Ammon's horn (tissue), 1 donor: ENCODE data around the gene ST14.
A peak's percentile ranks its signal among the peaks of the same experiment; 100 is the strongest.

ENCODE experiments used
- DNase-seq: peaks from one replicate; pipeline ENCODE4 v3.0.0-alpha.2; 2016; ENCODE audit warnings: low spot score

Gene ST14

GRCh38 chr11:130159657-130160497 is at the start of gene ST14:
Gene ST14, plus strand, starts transcription at chr11:130159782. Its CDS starts 198 bp downstream, at chr11:130159980.
- DNase-seq, result no peak

- no peak for DNase-seq
Observed at GRCh38 chr11:130110339-130111108, 49.1 kb upstream of the ST14 start.

GRCh38 chr11:130112071-130112830 is 47.3 kb upstream of the ST14 start:
- DNase-seq, result no peak

DNA sequence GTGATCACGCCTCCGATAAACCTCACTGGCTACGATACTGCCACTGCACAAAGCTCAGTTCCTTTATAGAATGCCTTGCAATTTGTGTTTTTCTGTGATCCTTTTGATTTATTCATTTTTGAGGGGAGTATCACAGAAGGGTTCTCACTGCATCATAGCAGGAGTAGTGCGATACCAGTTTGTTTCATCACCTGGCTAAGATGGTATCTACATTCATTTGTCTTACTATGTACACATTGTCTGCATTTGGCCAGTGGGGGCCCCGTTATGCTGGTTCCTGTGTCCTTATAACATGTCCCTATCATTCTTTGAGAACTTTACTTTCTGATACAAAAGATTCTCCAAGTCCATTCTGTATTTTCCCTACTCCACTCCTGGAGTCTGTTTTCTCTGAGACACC is 45.3 kb upstream of the ST14 start:
- DNase-seq, result no peak

- DNase-seq, result no peak
Observed at GRCh38 chr11:130114726-130115125, 44.9 kb upstream of the ST14 start.

- no peak for DNase-seq
Observed at GRCh38 chr11:130115218-130115617, 44.4 kb upstream of the ST14 start.

- no peak for DNase-seq
Observed at GRCh38 chr11:130118165-130118564, 41.4 kb upstream of the ST14 start.

- DNase-seq, result no peak
Observed at GRCh38 chr11:130118636-130119387, 40.8 kb upstream of the ST14 start.

DNA sequence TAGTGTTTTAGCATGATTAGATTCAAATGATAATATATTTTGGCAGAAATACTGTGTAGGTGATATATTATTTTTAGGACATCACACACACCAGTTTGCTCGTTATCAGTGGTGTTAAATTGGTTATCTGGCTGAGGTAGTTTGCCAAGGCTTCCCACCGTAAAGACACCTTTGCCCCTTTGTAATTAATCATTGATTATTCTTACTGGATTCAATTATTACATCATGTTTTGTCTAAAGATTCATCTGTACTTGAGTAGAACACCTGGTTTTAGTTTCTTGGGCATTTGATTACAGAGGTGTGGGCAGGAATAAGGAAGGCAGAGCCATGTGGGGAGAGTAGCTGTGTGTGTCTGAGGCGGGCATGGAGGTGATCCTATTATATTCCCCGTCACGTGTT is 39.5 kb upstream of the ST14 start:
- no peak for DNase-seq

- no peak for DNase-seq
Observed at GRCh38 chr11:130121445-130121978, 38.1 kb upstream of the ST14 start.

GRCh38 chr11:130122141-130122575 is 37.4 kb upstream of the ST14 start:
- no peak for DNase-seq

- DNase-seq, result no peak
Observed at GRCh38 chr11:130123414-130124040, 36.1 kb upstream of the ST14 start.

DNA sequence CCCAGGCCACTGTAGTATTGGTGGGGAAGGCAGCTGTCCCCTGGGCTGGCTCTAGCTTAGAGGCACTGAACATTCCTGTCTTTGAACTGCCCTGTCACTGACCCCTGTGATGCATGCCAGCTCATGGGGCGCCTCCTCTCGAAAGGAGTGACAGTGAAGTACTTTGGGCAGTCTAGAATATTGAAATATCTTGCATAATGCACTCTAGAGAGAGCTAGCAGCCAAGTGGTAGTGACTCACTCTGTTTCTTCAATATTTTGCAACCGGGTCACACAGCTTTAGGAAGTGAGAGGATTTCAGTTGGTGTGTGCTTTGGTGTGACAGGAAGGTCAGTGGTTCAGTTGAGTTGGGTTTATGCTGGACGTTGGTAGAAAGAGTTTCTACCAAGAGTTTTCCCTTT is 35.5 kb upstream of the ST14 start:
- DNase-seq, result peak; percentile 54

GRCh38 chr11:130125638-130126037 is 33.9 kb upstream of the ST14 start:
- no peak for DNase-seq

DNA sequence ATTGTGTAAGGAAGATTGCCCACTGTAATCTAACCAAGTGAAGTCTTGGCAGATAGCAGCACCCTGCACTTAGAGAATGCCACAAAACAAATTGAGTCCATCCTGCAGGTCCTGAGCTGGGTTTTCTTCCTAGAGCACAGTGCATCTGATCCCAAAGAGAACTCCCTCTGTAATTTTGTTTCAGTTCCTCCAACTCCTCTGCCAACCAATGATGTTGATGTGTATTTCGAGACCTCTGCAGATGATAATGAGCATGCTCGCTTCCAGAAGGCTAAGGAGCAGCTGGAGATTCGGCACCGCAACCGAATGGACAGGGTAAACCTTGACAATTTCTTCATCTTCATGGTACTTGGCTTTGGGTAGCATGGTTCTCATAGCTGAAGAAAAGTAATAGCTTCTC is 33.1 kb upstream of the ST14 start:
- no peak for DNase-seq

DNA sequence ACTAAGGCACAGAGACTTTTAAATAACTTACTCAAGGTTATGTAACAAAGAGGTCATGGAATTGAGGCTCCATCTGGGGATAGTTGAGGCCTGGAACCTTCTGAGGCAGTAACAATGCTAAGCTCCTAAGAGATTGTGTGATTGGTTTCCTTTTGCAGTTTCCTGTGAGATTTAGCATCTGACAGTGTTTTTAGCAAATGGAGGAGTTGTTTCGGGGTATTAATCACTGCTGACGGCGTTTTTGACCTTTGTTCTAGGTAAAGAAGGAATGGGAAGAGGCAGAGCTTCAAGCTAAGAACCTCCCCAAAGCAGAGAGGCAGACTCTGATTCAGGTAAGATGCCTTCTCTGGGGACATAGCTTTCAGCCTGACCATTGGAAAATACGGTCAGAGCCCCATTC is 32.1 kb upstream of the ST14 start:
- DNase-seq, result no peak

DNA sequence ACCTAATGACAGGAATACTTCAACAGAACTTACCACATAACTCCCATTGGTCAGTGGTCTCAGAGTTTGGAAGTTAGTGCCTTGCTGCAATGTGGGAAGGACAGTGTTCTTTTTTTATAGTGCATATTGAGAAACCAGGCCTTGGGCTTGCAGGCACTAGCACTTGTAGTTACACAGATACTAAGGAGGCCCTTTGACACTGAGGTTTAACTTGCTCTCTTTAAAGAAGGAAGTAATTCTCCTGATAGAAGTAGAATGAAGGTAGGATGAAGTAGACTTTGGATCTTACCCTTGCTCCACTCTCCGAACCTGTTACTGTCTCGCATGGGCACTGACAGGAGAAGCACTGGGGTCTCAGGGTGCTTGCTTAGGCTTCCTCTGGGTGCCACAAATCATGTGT is 31.0 kb upstream of the ST14 start:
- no peak for DNase-seq

- DNase-seq, result no peak
Observed at GRCh38 chr11:130129922-130130321, 29.7 kb upstream of the ST14 start.

- DNase-seq, result no peak
Observed at GRCh38 chr11:130131961-130132850, 27.4 kb upstream of the ST14 start.

- no peak for DNase-seq
Observed at GRCh38 chr11:130133716-130134115, 25.9 kb upstream of the ST14 start.
